Middle frontal gyrus (tissue), 1 donor: ENCODE data around the gene HOXC9.

ENCODE experiments used
- DNase-seq: peaks from one replicate; pipeline ENCODE4 v3.0.0-alpha.2; 2015; ENCODE audit warnings: low spot score; ENCODE audit errors: extremely low spot score

Gene HOXC9

GRCh38 chr12:54025499-54026405 lies 25.8 kb downstream of the HOXC9 start:
- DNase-seq = no peak

- no peak for DNase-seq
These were observed 26.9 kb downstream of the HOXC9 start for GRCh38 chr12:54026640-54027441.

GRCh38 chr12:54027442-54027786 lies 27.5 kb downstream of the HOXC9 start:
- no peak for DNase-seq

- DNase-seq = no peak
These were observed 28.6 kb downstream of the HOXC9 start, which contains the start of gene HOXC6 for GRCh38 chr12:54028314-54029201. HOXC6 (plus strand) TSS chr12:54028440; CDS start chr12:54028522, 82 bp downstream.

GRCh38 chr12:54029529-54030441 lies 29.8 kb downstream of the HOXC9 start:
- no peak for DNase-seq

- DNase-seq = no peak
These were observed 30.5 kb downstream of the HOXC9 start for GRCh38 chr12:54030442-54030801.

- DNase-seq = no peak
These were observed 31.0 kb downstream of the HOXC9 start for GRCh38 chr12:54030889-54031471.

- no peak for DNase-seq
These were observed 31.5 kb downstream of the HOXC9 start for GRCh38 chr12:54031480-54031879.

- no peak for DNase-seq
These were observed 32.2 kb downstream of the HOXC9 start for GRCh38 chr12:54032086-54032619.

GRCh38 chr12:54032627-54033100 lies 32.7 kb downstream of the HOXC9 start, which contains the start of gene HOXC5:
HOXC5 (plus strand) TSS chr12:54033050; CDS start chr12:54033123, 73 bp downstream.
- no peak for DNase-seq

GRCh38 chr12:54033106-54033979 lies 33.4 kb downstream of the HOXC9 start:
- DNase-seq = no peak

GRCh38 chr12:54033980-54034784 lies 34.2 kb downstream of the HOXC9 start:
- no peak for DNase-seq

GRCh38 chr12:54034785-54035310 lies 34.9 kb downstream of the HOXC9 start:
- no peak for DNase-seq

- no peak for DNase-seq
These were observed 35.8 kb downstream of the HOXC9 start for GRCh38 chr12:54035568-54036264.

- no peak for DNase-seq
These were observed 36.8 kb downstream of the HOXC9 start for GRCh38 chr12:54036620-54037359.
